OCI-LY3 (cell line): Measurements from ENCODE around the gene IMPACT.

Source experiments
- CTCF ChIP-seq: fragments of 200-600, 300-600 bp; sonication (generic); IDR thresholded peaks from 2 replicates; pipeline ENCODE4 v1.5.1; 2014; ENCODE audit warnings: antibody characterized with exemption, low read length, low read depth
- EZH2phosphoT487 ChIP-seq: fragments of 200-600 bp; shearing (Covaris generic); IDR thresholded peaks from 2 replicates; pipeline ENCODE4 v1.6.1; 2018; ENCODE audit warnings: antibody characterized with exemption, mixed run types, low read depth

GRCh38 chr18:24381126-24381525, 45.3 kb upstream of the IMPACT start:
- no peak for TF ChIP-seq CTCF
- TF ChIP-seq EZH2phosphoT487 = no peak
